ENCODE results near the gene TESPA1. TPM values are rescaled to one million over a fixed set of nuclear protein-coding genes. Genes with fewer than 3 reads are reported as not detected.

TESPA1 gene
- total and polyA plus RNA-seq, 2 of the 4 experiments (the other 2 are of a cell fraction): not detected

DNA sequence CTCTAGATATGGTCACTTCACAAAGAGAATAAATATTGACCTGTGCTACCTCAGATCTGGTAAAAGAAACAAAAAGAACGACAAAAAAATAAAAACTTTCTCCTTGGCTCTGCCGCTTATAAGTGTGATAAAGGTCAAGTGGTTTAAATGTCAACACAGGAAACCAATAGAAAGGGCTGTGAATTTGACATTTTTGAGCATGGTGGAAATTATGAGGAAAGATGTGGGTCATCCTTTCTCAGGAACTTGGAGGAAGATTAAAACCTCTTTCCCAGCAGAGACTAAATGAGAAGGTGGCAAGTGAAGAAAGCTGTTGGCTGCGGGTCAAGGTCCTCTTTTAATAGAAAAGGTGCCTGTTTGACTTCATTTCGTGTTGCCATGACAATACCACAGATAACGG, 28.2 kb downstream of the TESPA1 start:
- Histone ChIP-seq H3K9me1 (ENCODE audit: insufficient read depth, low read length) (no peaks in the 10 kb centered on the region), H2BK5ac (ENCODE audit: low read depth, low read length, poor library complexity, severe bottlenecking) (no peak overlapping the region), H3K14ac (replicated peaks; ENCODE audit: low read depth, low read length) (no peak overlapping the region), H3K4me3 (ENCODE audit: insufficient read depth, low read depth, low read length) (no peak overlapping the region), H3K4me1 (ENCODE audit: control insufficient read depth, insufficient read depth, low read length) (no peaks in the 10 kb centered on the region), H3K79me1 (ENCODE audit: low read depth in 1 of 2, low read length in 2 of 2) (no peaks in the 10 kb centered on the region), H3K4ac (ENCODE audit: low read depth, low read length) (no peak overlapping the region), H3K27ac (ENCODE audit: insufficient read depth, low read length) (no peak overlapping the region), H2AK5ac (ENCODE audit: low read depth, low read length) (no peak overlapping the region), H3K4me2 (ENCODE audit: low read depth, low read length) (no peak overlapping the region), H2BK20ac (ENCODE audit: low read depth, low read length) (no peak overlapping the region), H2BK15ac (ENCODE audit: low read depth, low read length) (no peak overlapping the region), H3K56ac (ENCODE audit: extremely low read depth, insufficient read depth, low read length) (no peak overlapping the region), H4K20me1 (ENCODE audit: insufficient read depth, low read length) (no peaks in the 10 kb centered on the region), H3K27me3 (ENCODE audit: control insufficient read depth, insufficient read depth, low read length) (peaks cover 2% of the 10 kb centered on the region; the same call in 1 of the 2 replicates), H3K23ac (ENCODE audit: low read depth, low read length) (no peak overlapping the region), H3K9ac (ENCODE audit: low read depth, low read length) (no peak overlapping the region), H2BK120ac (ENCODE audit: low read depth, low read length) (no peak overlapping the region), H4K5ac (ENCODE audit: low read depth, low read length) (no peak overlapping the region), H2AK9ac (replicated peaks; ENCODE audit: low read depth, low read length, poor library complexity) (no peak overlapping the region), H4K8ac (ENCODE audit: low read depth in 2 of 2, low read length in 2 of 2) (no peak overlapping the region), H3K36me3 (ENCODE audit: control insufficient read depth, insufficient read depth, low read length) (no peaks in the 10 kb centered on the region), H3K9me3 (ENCODE audit: control insufficient read depth, insufficient read depth, low read length) (no peaks in the 10 kb centered on the region), H3K18ac (ENCODE audit: low read depth, low read length) (no peak overlapping the region), H4K91ac (ENCODE audit: insufficient read depth, low read depth, low read length) (no peak overlapping the region), H2AFZ (replicated peaks; ENCODE audit: low read length, poor library complexity) (no peak overlapping the region)
- in situ Hi-C loops (cut with MboI; ENCODE audit: low sequenced_read_pairs): no loop called here
- WGBS, 2 experiments (ENCODE audit: extremely low coverage in 2 of 2, insufficient read length in 1 of 2): no CpG with 5 or more reads among the region's 5 CpGs
- DNase-seq: no peak
- TF ChIP-seq RAD21 (IDR thresholded peaks at IDR 0.05; ENCODE audit: low read length) (no peak), FOS (IDR thresholded peaks at IDR 0.05; ENCODE audit: low read depth, low read length) (no peak), MAFK (IDR thresholded peaks at IDR 0.05; ENCODE audit: low read depth, low read length) (no peak), RFX5 (IDR thresholded peaks at IDR 0.05; ENCODE audit: low read depth, low read length) (no peak), RCOR1 (IDR thresholded peaks at IDR 0.05; ENCODE audit: insufficient replicate concordance, low read length) (no peak), CHD1 (IDR thresholded peaks at IDR 0.05; ENCODE audit: low read depth, low read length) (no peak), CEBPB (IDR thresholded peaks at IDR 0.05; ENCODE audit: low read depth, low read length) (no peak)
- TF ChIP-seq, protein P1, sequence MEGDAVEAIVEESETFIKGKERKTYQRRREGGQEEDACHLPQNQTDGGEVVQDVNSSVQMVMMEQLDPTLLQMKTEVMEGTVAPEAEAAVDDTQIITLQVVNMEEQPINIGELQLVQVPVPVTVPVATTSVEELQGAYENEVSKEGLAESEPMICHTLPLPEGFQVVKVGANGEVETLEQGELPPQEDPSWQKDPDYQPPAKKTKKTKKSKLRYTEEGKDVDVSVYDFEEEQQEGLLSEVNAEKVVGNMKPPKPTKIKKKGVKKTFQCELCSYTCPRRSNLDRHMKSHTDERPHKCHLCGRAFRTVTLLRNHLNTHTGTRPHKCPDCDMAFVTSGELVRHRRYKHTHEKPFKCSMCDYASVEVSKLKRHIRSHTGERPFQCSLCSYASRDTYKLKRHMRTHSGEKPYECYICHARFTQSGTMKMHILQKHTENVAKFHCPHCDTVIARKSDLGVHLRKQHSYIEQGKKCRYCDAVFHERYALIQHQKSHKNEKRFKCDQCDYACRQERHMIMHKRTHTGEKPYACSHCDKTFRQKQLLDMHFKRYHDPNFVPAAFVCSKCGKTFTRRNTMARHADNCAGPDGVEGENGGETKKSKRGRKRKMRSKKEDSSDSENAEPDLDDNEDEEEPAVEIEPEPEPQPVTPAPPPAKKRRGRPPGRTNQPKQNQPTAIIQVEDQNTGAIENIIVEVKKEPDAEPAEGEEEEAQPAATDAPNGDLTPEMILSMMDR (conservative IDR thresholded peaks at IDR 0.05; ENCODE audit: low read depth, low read length): no peak
- TF ChIP-seq, protein P2, sequence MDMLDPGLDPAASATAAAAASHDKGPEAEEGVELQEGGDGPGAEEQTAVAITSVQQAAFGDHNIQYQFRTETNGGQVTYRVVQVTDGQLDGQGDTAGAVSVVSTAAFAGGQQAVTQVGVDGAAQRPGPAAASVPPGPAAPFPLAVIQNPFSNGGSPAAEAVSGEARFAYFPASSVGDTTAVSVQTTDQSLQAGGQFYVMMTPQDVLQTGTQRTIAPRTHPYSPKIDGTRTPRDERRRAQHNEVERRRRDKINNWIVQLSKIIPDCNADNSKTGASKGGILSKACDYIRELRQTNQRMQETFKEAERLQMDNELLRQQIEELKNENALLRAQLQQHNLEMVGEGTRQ (IDR thresholded peaks at IDR 0.05; ENCODE audit: low read depth, low read length): no peak
- TF ChIP-seq, protein P3, sequence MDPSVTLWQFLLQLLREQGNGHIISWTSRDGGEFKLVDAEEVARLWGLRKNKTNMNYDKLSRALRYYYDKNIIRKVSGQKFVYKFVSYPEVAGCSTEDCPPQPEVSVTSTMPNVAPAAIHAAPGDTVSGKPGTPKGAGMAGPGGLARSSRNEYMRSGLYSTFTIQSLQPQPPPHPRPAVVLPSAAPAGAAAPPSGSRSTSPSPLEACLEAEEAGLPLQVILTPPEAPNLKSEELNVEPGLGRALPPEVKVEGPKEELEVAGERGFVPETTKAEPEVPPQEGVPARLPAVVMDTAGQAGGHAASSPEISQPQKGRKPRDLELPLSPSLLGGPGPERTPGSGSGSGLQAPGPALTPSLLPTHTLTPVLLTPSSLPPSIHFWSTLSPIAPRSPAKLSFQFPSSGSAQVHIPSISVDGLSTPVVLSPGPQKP (IDR thresholded peaks at IDR 0.05; ENCODE audit: borderline replicate concordance, low read depth, low read length): no peak
- ChIA-PET POLR2A (ENCODE audit: unreplicated experiment) (no interaction called here), CTCF (interaction anchor here (1.1 to 2.6 kb wide), 3 partner anchors 12 to 207 kb away, joined by 3 to 20 read pairs (median 5); partner anchors contain the start of gene MUCL1)
- dilution Hi-C loops (cut with HindIII; ENCODE audit: low sequenced_read_pairs, unreplicated experiment): no loop called here
- no peak for ATAC-seq (ENCODE audit: low read depth)
- intact Hi-C loops (cut with micrococcal nuclease): loop anchor here (5.0 kb wide), 1 partner anchor 354 kb away; no protein-coding TSS in a partner anchor
- no TSS peak for BruUV-seq (replicated peaks)

Measured in IMR-90 (cell line).